Neuron (in vitro differentiated cells): ENCODE results near the gene NUP210.

Experiments used
- H2AFZ ChIP-seq: one replicate; pipeline ENCODE4 v1.6.1; 2013; ENCODE audit warnings: low read depth, mild to moderate bottlenecking, inconsistent platforms, low read length, moderate library complexity
- H3K27me3 ChIP-seq: one replicate; pipeline ENCODE4 v1.6.1; 2013; ENCODE audit warnings: low read length; ENCODE audit not compliant: insufficient read depth
- H3K36me3 ChIP-seq: one replicate; pipeline ENCODE4 v1.6.1; 2013; ENCODE audit warnings: low read length; ENCODE audit not compliant: insufficient read depth
- H3K4me1 ChIP-seq: one replicate; pipeline ENCODE4 v1.6.1; 2013; ENCODE audit warnings: low read length; ENCODE audit not compliant: insufficient read depth
- H3K4me3 ChIP-seq: 2 replicates; pipeline ENCODE4 v1.5.1; 2013; ENCODE audit warnings: mild to moderate bottlenecking, low read length, moderate library complexity
- H3K9me3 ChIP-seq: one replicate; pipeline ENCODE4 v1.6.1; 2013; ENCODE audit warnings: low read length

The NUP210 gene

GRCh38 chr3:13325892-13326443 lies 94.2 kb downstream of the NUP210 start:
- no peaks in the 10 kb centered on the region for H3K4me1 ChIP-seq
- H3K36me3 ChIP-seq, result peaks cover 82% of the 10 kb centered on the region
- no peak overlapping the region for H2AFZ ChIP-seq
- no peaks in the 10 kb centered on the region for H3K9me3 ChIP-seq
- no peak overlapping the region for H3K4me3 ChIP-seq
- no peaks in the 10 kb centered on the region for H3K27me3 ChIP-seq

GRCh38 chr3:13324835-13325501 lies 95.2 kb downstream of the NUP210 start:
- Histone ChIP-seq H2AFZ (no peak overlapping the region), H3K4me3 (no peak overlapping the region), H3K27me3 (no peaks in the 10 kb centered on the region), H3K36me3 (peaks cover 78% of the 10 kb centered on the region), H3K4me1 (no peaks in the 10 kb centered on the region), H3K9me3 (no peaks in the 10 kb centered on the region)

- Histone ChIP-seq H3K9me3 (no peaks in the 10 kb centered on the region), H3K4me3 (no peak overlapping the region), H3K27me3 (no peaks in the 10 kb centered on the region), H3K36me3 (peaks cover 84% of the 10 kb centered on the region), H3K4me1 (peaks cover 3% of the 10 kb centered on the region), H2AFZ (no peak overlapping the region)
Measured at GRCh38 chr3:13323822-13324221, 96.3 kb downstream of the NUP210 start.

GRCh38 chr3:13322324-13322723 lies 97.8 kb downstream of the NUP210 start:
- H3K4me1 ChIP-seq, result peaks cover 9% of the 10 kb centered on the region
- H3K36me3 ChIP-seq, result peaks cover 81% of the 10 kb centered on the region
- no peak overlapping the region for H2AFZ ChIP-seq
- H3K9me3 ChIP-seq, result no peaks in the 10 kb centered on the region
- H3K4me3 ChIP-seq, result no peak overlapping the region
- H3K27me3 ChIP-seq, result no peaks in the 10 kb centered on the region

GRCh38 chr3:13319564-13320220 lies 100.4 kb downstream of the NUP210 start:
- Histone ChIP-seq H3K4me1 (peaks cover 9% of the 10 kb centered on the region), H2AFZ (no peak overlapping the region), H3K36me3 (peaks cover 74% of the 10 kb centered on the region), H3K27me3 (no peaks in the 10 kb centered on the region), H3K4me3 (no peak overlapping the region), H3K9me3 (no peaks in the 10 kb centered on the region)

GRCh38 chr3:13318626-13319470 lies 101.3 kb downstream of the NUP210 start:
- peaks cover 73% of the 10 kb centered on the region for H3K36me3 ChIP-seq
- no peak overlapping the region for H3K4me3 ChIP-seq
- H3K9me3 ChIP-seq, result no peaks in the 10 kb centered on the region
- no peak overlapping the region for H2AFZ ChIP-seq
- H3K27me3 ChIP-seq, result no peaks in the 10 kb centered on the region
- H3K4me1 ChIP-seq, result peaks cover 9% of the 10 kb centered on the region

GRCh38 chr3:13317596-13318320 lies 102.4 kb downstream of the NUP210 start:
- no peak overlapping the region for H2AFZ ChIP-seq
- H3K4me3 ChIP-seq, result no peak overlapping the region
- no peaks in the 10 kb centered on the region for H3K27me3 ChIP-seq
- no peaks in the 10 kb centered on the region for H3K9me3 ChIP-seq
- H3K4me1 ChIP-seq, result peaks cover 9% of the 10 kb centered on the region
- H3K36me3 ChIP-seq, result peaks cover 68% of the 10 kb centered on the region

- H3K4me3 ChIP-seq, result no peak overlapping the region
- H3K36me3 ChIP-seq, result peaks cover 57% of the 10 kb centered on the region
- H3K4me1 ChIP-seq, result peaks cover 9% of the 10 kb centered on the region
- H2AFZ ChIP-seq, result no peak overlapping the region
- H3K27me3 ChIP-seq, result no peaks in the 10 kb centered on the region
- H3K9me3 ChIP-seq, result no peaks in the 10 kb centered on the region
Measured at GRCh38 chr3:13316603-13317002, 103.5 kb downstream of the NUP210 start.

GRCh38 chr3:13314877-13315276 lies 105.2 kb downstream of the NUP210 start:
- Histone ChIP-seq H3K4me1 (peaks cover 9% of the 10 kb centered on the region), H3K36me3 (peaks cover 50% of the 10 kb centered on the region), H3K4me3 (no peak overlapping the region), H3K9me3 (no peaks in the 10 kb centered on the region), H2AFZ (no peak overlapping the region), H3K27me3 (no peaks in the 10 kb centered on the region)

- Histone ChIP-seq H3K27me3 (no peaks in the 10 kb centered on the region), H3K9me3 (no peaks in the 10 kb centered on the region), H3K4me1 (peaks cover 5% of the 10 kb centered on the region), H3K4me3 (no peak overlapping the region), H2AFZ (no peak overlapping the region), H3K36me3 (peaks cover 40% of the 10 kb centered on the region)
Measured at GRCh38 chr3:13313813-13314212, 106.3 kb downstream of the NUP210 start.

- no peaks in the 10 kb centered on the region for H3K9me3 ChIP-seq
- no peaks in the 10 kb centered on the region for H3K27me3 ChIP-seq
- H2AFZ ChIP-seq, result no peak overlapping the region
- peaks cover 5% of the 10 kb centered on the region for H3K36me3 ChIP-seq
- H3K4me1 ChIP-seq, result no peaks in the 10 kb centered on the region
- no peak overlapping the region for H3K4me3 ChIP-seq
Measured at GRCh38 chr3:13309004-13309403, 111.1 kb downstream of the NUP210 start.

- Histone ChIP-seq H3K4me1 (peaks cover 3% of the 10 kb centered on the region), H3K27me3 (no peaks in the 10 kb centered on the region), H3K36me3 (peaks cover under 1% of the 10 kb centered on the region), H3K9me3 (no peaks in the 10 kb centered on the region), H3K4me3 (no peak overlapping the region), H2AFZ (no peak overlapping the region)
Measured at GRCh38 chr3:13308380-13308801, 111.7 kb downstream of the NUP210 start.
